K562 (cell line): Measurements from ENCODE around the gene DCTN2. TPM values are rescaled to one million over a fixed set of nuclear protein-coding genes. Genes with fewer than 3 reads are reported as not detected.

Experiments
- BDP1 ChIP-seq: IDR thresholded peaks from 3 replicates; pipeline ENCODE4 v1.6.1; 2011; ENCODE audit not compliant: insufficient read length, insufficient read depth
- GABPB2 ChIP-seq: fragments of 250-450 bp; sonication (Bioruptor Pico); conservative IDR thresholded peaks from 2 replicates; pipeline ENCODE4 v1.5.1; 2021; ENCODE audit warnings: mild to moderate bottlenecking
- GTF2A2 ChIP-seq: IDR thresholded peaks from 2 replicates; pipeline ENCODE4 v1.6.1; 2016; ENCODE audit warnings: mild to moderate bottlenecking, missing genetic modification characterization, missing compliant biosample characterization
- HIVEP1 ChIP-seq: fragments of 250-450 bp; sonication (Bioruptor Pico); IDR thresholded peaks from 2 replicates; pipeline ENCODE4 v1.4.0; 2020; ENCODE audit warnings: mild to moderate bottlenecking
- ILF3 ChIP-seq: fragments of 450-650 bp; IDR thresholded peaks from 2 replicates; pipeline ENCODE4 v1.6.1; 2018; ENCODE audit warnings: antibody characterized with exemption, mild to moderate bottlenecking, moderate library complexity, borderline replicate concordance
- PHF8 ChIP-seq: fragments of 200-600 bp; sonication (generic); IDR thresholded peaks from 2 replicates; pipeline ENCODE4 v1.6.1; 2012; ENCODE audit warnings: mixed run types, mild to moderate bottlenecking, inconsistent platforms, low read length, moderate library complexity, borderline replicate concordance
- SIN3A ChIP-seq, 2 experiments: fragments of 150-350 bp in 1 of 2; IDR thresholded peaks; 2 replicates each; pipeline ENCODE4 v1.6.1; 2011 to 2016; ENCODE audit warnings: borderline replicate concordance in 2 of 2, low read depth in 2 of 2, low read length in 2 of 2, mild to moderate bottlenecking in 2 of 2, moderate library complexity in 2 of 2; ENCODE audit not compliant: control insufficient read depth in 1 of 2
- SNIP1 ChIP-seq: fragments of 450-650 bp; IDR thresholded peaks from 2 replicates; pipeline ENCODE4 v1.7.1; 2017; ENCODE audit warnings: low read depth, mild to moderate bottlenecking
- SP2 ChIP-seq: IDR thresholded peaks from 2 replicates; pipeline ENCODE4 v1.6.1; 2011; ENCODE audit warnings: mild to moderate bottlenecking, low read depth, low read length, moderate library complexity; ENCODE audit not compliant: poor library complexity, severe bottlenecking; ENCODE audit errors: extremely low read depth
- ZC3H4 ChIP-seq: sonication (generic); formaldehyde crosslinking; IDR thresholded peaks from 2 replicates; pipeline ENCODE4 v1.9.0; 2021; ENCODE audit warnings: missing genetic modification reagents, borderline replicate concordance
- ZKSCAN3 ChIP-seq: fragments of 250-450 bp; sonication (Bioruptor Pico); IDR thresholded peaks from 2 replicates; pipeline ENCODE4 v1.4.0; 2020
- ZNF445 ChIP-seq: fragments of 250-450 bp; sonication (Bioruptor Pico); IDR thresholded peaks from 2 replicates; pipeline ENCODE4 v1.4.0; 2020; ENCODE audit warnings: low read depth, mild to moderate bottlenecking, moderate library complexity
- ZNF668 ChIP-seq: fragments of 250-450 bp; sonication (Bioruptor Pico); IDR thresholded peaks from 2 replicates; pipeline ENCODE4 v1.8.0; 2022; ENCODE audit warnings: mild to moderate bottlenecking, inconsistent platforms
- polyA plus RNA-seq, 8 experiments: library from polyadenylated mRNA; depleted of rRNA in 4 of 8; stranded (reverse) in 5 of 8; unstranded in 3 of 8; fragments of >200 nt; fragmentation: Nextera tagmentation in 2 of 8; fragmentation: Illumina TruSeq in 1 of 8; extraction: Ambion mirVana in 2 of 8; extraction: Trizol in 1 of 8; gene quantifications; 2 replicates each; pipeline versions ENCODE4 v1.2.1 to v1.2.3, GENCODE V29; 2011 to 2014; ENCODE audit warnings: inconsistent platforms in 1 of 8, missing spikeins in 1 of 8
- total RNA-seq, 7 experiments: library from RNA; depleted of rRNA in 6 of 7; stranded (reverse); fragments of >200 nt in 6 of 7; fragmentation: Illumina TruSeq in 2 of 7; extraction: Trizol in 2 of 7; gene quantifications; 2 replicates each; pipeline versions ENCODE4 v1.2.1 to v1.2.3, GENCODE V29; 2011 to 2021; ENCODE audit warnings: low replicate concordance in 1 of 7
- TF ChIP-seq, protein P1 (sequence below): fragments of 450-650 bp; IDR thresholded peaks from 2 replicates; pipeline ENCODE4 v1.6.1; 2018; ENCODE audit not compliant: partially characterized antibody
- TF ChIP-seq, protein P2 (sequence below), 2 experiments: fragments of 450-650 bp; conservative IDR thresholded peaks; 2 replicates each; pipeline ENCODE4 v1.6.1; 2017; ENCODE audit warnings: mild to moderate bottlenecking in 2 of 2, moderate library complexity in 2 of 2
- TF ChIP-seq, protein P3 (sequence below): fragments of 450-650 bp; IDR thresholded peaks from 2 replicates; pipeline ENCODE4 v1.6.1; 2014; ENCODE audit warnings: low read depth, mild to moderate bottlenecking, moderate library complexity, borderline replicate concordance
- TF ChIP-seq, protein P4 (sequence below): fragments of 250-450 bp; sonication (Bioruptor Pico); IDR thresholded peaks from 2 replicates; pipeline ENCODE4 v1.4.0; 2020; ENCODE audit warnings: borderline replicate concordance

DCTN2 gene
- total and polyA plus RNA-seq, 9 of the 15 experiments (the other 6 are each of a cell fraction or from before 2014, with no cell fraction given) = 43.6 to 270 (median 125) TPM

DNA sequence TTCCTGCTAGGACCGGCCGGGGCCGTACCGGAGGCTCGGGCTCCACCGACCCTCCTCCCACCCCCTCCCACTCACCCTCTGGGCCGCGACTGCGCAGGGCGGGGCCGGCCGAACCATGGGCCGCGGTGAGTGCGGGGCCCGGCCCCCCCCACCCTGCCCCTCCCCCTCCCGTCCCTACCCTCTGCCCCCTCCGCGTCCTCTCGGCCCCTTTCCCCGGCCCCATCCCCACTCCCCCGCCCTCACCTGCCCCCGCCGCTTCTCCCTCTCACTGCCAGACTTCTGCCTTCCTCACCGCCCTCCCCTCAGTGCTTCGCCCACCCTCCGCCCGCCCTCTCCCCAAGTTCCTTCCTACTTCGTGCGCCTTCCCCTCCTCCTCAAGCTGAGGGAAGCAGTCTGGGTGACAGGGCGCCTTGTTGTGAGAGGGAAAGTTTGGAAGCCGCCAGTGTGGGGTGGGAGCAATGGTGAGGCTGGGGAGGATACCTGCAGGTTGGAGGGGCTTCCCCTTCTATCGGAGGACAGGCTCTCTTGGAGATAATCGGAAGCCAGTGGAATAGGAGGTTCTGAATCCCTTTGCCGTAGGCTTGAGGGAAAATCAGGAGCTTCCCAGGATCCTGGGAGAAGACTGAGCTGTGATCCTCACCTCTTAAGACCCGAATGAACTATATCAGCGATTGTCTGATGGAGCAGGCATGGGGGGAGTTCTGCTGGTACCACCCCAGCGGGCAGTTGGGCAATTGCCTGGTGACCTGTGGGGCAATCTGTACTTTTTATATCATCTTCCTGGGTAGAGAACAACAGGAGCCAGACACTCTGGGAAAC, 23.9 kb downstream of the DCTN2 start (continued):
- no peak for TF ChIP-seq ZNF445 (CRISPR knock-in tag)
- TF ChIP-seq GTF2A2 = no peak
- no peak for TF ChIP-seq ZC3H4 (CRISPR knock-in tag)
- TF ChIP-seq HIVEP1 (CRISPR knock-in tag) = no peak
- no peak for TF ChIP-seq ZNF668 (CRISPR knock-in tag)
- peak; percentile 40; the same call in 1 of the 2 replicates for TF ChIP-seq PHF8
- TF ChIP-seq, protein P1, sequence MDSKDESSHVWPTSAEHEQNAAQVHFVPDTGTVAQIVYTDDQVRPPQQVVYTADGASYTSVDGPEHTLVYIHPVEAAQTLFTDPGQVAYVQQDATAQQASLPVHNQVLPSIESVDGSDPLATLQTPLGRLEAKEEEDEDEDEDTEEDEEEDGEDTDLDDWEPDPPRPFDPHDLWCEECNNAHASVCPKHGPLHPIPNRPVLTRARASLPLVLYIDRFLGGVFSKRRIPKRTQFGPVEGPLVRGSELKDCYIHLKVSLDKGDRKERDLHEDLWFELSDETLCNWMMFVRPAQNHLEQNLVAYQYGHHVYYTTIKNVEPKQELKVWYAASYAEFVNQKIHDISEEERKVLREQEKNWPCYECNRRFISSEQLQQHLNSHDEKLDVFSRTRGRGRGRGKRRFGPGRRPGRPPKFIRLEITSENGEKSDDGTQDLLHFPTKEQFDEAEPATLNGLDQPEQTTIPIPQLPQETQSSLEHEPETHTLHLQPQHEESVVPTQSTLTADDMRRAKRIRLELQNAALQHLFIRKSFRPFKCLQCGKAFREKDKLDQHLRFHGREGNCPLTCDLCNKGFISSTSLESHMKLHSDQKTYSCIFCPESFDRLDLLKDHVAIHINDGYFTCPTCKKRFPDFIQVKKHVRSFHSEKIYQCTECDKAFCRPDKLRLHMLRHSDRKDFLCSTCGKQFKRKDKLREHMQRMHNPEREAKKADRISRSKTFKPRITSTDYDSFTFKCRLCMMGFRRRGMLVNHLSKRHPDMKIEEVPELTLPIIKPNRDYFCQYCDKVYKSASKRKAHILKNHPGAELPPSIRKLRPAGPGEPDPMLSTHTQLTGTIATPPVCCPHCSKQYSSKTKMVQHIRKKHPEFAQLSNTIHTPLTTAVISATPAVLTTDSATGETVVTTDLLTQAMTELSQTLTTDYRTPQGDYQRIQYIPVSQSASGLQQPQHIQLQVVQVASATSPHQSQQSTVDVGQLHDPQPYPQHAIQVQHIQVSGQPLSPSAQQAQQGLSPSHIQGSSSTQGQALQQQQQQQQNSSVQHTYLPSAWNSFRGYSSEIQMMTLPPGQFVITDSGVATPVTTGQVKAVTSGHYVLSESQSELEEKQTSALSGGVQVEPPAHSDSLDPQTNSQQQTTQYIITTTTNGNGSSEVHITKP = peak; percentile 48
- no peak for TF ChIP-seq GABPB2 (CRISPR knock-in tag)
- TF ChIP-seq SNIP1 = no peak
- no peak for TF ChIP-seq BDP1
- TF ChIP-seq, protein P2, sequence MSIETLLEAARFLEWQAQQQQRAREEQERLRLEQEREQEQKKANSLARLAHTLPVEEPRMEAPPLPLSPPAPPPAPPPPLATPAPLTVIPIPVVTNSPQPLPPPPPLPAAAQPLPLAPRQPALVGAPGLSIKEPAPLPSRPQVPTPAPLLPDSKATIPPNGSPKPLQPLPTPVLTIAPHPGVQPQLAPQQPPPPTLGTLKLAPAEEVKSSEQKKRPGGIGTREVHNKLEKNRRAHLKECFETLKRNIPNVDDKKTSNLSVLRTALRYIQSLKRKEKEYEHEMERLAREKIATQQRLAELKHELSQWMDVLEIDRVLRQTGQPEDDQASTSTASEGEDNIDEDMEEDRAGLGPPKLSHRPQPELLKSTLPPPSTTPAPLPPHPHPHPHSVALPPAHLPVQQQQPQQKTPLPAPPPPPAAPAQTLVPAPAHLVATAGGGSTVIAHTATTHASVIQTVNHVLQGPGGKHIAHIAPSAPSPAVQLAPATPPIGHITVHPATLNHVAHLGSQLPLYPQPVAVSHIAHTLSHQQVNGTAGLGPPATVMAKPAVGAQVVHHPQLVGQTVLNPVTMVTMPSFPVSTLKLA (conservative IDR thresholded peaks at IDR 0.05) = 0 out of 4 replicates have a peak, but pooled peaks of 1 of the 2 experiments have one; percentile 10
- TF ChIP-seq, protein P3, sequence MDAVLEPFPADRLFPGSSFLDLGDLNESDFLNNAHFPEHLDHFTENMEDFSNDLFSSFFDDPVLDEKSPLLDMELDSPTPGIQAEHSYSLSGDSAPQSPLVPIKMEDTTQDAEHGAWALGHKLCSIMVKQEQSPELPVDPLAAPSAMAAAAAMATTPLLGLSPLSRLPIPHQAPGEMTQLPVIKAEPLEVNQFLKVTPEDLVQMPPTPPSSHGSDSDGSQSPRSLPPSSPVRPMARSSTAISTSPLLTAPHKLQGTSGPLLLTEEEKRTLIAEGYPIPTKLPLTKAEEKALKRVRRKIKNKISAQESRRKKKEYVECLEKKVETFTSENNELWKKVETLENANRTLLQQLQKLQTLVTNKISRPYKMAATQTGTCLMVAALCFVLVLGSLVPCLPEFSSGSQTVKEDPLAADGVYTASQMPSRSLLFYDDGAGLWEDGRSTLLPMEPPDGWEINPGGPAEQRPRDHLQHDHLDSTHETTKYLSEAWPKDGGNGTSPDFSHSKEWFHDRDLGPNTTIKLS = no peak
- TF ChIP-seq SIN3A (IDR thresholded peaks at IDR 0.05; ENCODE audit: borderline replicate concordance in 2 of 2, control insufficient read depth in 1 of 2, low read depth in 2 of 2, low read length in 2 of 2) = peak; percentile 18 to 20; a peak in 1 of 4 replicates
- TF ChIP-seq, protein P4, sequence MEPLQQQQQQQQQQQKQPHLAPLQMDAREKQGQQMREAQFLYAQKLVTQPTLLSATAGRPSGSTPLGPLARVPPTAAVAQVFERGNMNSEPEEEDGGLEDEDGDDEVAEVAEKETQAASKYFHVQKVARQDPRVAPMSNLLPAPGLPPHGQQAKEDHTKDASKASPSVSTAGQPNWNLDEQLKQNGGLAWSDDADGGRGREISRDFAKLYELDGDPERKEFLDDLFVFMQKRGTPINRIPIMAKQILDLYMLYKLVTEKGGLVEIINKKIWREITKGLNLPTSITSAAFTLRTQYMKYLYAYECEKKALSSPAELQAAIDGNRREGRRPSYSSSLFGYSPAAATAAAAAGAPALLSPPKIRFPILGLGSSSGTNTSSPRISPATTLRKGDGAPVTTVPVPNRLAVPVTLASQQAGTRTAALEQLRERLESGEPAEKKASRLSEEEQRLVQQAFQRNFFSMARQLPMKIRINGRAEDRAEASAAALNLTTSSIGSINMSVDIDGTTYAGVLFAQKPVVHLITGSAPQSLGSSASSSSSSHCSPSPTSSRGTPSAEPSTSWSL = no peak
- TF ChIP-seq SP2 = no peak
- TF ChIP-seq ZKSCAN3 (CRISPR knock-in tag) = no peak
- TF ChIP-seq ILF3 = no peak
